HG02943 (cell line): ENCODE data around the gene PHEX.

Experiments used
- ATAC-seq: cut with Tn5 transposase; IDR thresholded peaks from one replicate; pipeline ENCODE4 v1.9.1; 2021; ENCODE audit warnings: mild to moderate bottlenecking, low read depth, moderate library complexity; ENCODE audit not compliant: unreplicated experiment

PHEX gene

DNA sequence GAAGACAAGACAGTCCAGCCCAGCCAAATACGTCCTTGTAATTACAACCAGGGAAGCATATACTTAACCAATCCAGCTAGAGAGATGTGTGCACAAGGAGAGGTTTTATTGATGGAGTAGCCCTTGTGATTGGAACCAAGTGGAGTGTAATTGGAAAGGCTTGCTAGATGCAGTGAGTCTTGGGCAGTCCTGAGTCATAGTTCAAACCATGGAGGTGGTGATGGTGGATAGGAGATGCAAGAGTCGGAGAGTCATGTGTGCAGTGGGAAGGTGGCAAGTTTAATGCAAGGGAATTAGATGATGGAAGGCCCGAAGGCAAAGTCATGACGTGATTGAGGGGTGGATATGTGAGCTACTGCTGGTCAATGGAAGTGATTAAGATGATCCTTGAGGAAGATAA, 63.7 kb downstream of the PHEX start:
- ATAC-seq = no peak

DNA sequence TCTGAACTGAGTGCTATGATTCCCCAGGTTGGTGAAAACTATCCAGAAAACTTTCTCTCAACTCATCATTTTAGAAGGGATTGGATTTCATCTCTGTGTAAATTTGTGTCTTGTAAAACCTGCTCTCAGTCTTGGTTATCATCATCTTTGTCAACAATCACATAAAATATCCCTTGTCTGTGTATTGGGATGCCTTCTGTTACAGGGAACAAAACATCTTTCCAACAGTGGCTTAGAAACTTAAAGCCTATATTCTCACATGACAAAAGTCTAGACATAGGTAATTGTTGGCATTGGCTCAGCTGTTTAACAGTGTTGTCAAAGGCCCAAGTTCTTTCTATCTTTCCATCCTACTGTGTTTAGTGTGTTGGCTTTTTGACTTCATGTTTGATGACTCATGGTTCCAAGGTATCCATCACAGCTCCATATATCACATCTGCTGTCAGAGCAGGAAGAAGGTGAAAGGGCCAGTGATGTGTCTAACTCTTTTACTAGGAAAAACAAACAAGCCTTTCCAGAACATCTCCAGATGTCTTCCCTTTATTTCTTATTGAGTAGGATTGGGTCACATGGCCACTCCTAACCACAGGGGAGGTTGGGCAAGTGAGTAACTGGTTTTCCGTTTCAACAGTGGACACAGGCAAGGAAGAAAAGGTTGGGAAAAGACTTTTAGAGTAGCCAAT, 65.0 kb downstream of the PHEX start:
- ATAC-seq = no peak

DNA sequence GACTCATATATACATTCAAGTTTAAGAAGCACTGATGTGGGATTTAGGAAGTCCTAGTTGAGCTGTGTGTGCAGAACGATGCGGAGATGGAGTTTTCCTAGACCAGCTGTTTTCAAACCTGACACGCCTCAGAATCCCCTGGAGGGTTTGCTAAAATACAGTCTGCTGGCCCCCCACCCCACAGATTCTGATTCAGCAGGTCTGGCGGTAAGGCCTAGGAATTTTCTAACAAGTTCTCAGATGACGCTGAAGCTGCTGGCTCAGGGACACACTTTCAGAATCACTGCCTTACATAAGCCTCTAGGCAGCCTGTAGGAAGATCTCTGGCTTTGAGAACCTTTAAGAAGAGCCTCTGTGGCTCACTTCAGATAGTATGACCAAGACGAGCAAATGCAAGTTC, 73.1 kb downstream of the PHEX start:
- no peak for ATAC-seq

DNA sequence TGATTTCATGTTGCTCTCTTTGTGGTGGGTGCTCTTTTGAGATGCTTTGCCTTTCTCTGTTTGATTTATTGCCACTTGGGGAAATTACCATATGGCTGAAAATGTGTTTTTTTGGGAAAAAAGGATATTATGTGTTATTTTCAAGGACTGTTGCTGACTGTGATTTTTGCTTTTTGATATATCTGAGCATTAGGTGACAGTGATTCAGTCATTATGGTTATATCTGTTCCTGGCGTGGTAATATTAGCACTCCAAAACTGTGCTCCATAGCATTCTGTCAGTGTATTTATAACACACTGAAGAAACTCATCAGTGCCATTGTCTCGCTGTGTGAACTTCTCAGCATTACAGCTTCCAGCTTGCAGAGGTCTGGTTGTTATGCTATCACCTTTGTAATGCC, 73.8 kb downstream of the PHEX start:
- no peak for ATAC-seq

DNA sequence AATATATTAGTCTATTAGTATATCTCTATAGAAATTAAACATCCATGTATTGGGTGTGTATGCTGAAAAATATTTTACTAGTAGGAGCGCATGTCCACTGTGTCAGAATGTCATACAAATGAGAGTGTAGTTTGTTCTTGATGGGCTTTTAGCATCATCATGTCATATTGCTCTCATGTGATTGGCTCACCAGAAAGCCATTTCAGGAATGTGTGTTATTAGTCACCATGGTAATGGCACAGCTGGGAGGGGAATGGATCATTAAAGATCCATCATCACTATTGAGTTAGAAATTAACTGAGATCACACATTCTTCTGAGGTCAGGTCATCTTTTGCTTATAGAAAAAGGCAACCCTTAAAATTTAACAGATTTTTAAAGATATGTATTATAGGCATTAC, 77.3 kb downstream of the PHEX start:
- ATAC-seq = no peak

DNA sequence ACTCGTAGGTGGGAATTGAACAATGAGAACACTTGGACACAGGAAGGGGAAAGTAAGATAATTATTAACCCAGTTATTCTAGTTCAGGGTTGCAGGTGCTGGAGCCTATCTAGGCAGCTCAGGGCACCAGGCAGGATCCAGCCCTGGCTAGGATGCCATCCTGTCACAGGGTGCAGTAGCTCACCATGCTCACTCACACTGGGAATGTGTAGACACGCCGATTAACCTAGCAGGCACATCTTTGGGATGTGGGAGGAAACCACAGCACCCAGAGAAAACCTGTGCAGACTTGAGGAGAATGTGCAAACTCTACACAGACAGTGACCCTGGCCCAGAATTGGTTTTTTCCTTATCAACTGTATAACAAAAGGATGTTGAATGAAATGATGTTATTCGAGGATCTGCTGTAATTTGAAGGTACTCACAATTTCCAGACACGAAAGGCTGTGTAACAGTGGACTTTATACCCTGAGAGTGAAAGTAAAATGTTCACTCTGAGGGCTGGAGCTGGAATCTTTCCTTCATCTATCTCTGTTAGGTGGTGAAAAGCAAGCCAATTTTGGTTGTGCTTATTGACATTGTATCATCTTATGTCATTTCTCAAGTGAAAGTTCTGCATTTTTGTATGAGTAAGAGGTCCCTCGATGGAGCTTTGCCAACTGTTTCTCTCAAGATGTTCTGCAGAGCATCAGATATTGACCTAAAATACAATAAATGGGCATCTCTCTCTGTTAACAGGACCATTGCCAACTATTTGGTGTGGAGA, 78.8 kb downstream of the PHEX start:
- ATAC-seq = no peak

DNA sequence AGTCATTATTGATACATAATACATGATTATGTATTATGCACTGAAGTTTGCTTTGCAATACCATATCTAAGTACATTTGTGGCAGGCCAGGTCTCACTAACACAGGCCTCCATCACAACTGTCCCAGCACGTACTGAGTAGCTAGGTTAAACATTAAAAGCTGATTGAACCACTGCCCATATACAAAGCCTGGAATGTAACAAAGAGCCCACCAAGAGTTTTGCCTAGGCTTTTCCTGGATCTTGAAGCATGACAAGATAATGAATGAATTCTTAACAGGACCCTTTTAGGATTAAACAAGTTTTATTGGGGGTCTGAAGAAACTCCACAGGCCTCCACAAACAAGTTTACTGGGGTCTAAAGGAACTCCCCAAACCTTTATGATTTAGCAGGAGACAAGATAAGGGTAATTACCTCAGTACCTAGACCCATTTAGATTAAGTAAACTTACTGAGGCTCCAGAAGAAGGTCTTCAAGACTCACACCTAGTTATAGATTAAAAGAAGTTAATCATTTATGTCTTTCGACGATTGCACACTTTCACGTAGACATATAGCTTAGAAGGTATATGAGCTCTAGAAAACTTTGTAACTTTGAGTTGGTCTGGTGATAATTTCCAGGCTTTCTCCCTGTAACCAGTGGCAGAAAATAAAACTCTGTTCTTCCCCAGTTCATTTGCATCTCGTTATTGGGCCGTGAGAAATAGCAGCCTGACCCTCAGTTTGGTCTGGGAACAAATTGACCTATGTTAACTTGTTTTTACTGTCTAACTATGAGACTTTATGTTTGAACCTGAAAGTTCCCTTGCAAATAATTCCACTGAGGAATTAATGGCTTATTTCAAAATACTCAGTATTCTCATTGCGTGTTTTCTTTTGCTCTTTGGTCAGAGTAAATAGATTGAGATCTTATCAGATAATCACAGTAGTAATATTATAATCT, 84.8 kb downstream of the PHEX start:
- no peak for ATAC-seq

DNA sequence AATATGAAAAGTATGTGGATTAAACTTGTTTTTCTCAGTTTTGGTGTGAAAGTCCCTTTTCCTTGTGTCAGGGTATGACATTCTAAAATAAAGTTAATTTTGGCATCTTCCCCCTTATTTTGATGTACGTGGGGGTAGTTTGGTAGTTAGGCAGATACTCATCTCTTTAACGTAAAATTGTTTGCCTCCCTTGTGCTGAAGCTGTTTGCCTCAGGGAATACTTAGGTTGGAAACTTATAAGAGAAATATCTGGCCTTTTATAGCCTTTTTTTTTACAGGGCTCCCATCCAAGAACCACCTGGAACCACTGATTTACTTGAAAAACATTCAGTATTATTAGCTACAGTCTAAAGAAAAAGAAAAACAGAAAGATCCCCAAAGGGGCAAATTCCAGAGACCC, 85.5 kb downstream of the PHEX start:
- no peak for ATAC-seq

DNA sequence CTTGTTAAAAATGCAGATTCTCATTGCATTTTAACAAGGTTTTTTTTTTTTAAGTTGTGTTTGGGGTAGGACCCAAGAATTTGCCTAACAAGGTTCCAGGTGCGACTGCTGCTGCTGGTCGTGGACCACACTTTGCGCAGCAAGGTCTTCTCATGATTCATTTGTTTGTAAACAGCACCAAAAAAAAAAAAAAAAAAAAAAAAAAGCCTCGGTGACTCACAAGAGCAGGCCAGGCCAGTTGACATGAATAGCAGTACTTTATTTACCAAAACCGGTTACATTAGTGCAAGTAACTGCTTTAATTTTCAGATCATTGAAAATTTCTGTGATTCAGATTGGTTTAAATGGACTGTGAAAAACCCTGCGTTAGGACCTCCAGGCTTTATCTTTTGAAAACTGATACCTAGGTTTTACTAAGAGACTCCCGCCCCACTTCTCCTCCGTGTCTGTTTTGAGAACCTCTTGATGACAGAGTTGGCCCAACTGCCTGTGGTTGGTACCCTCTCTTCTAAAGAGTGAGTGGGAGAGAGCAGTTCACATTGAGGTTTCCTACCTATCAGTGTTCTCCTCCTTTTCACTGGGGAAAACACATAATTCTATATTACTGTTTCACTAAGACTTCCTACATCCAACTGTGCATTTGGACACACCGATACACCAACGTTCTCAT, 86.2 kb downstream of the PHEX start:
- ATAC-seq = no peak

DNA sequence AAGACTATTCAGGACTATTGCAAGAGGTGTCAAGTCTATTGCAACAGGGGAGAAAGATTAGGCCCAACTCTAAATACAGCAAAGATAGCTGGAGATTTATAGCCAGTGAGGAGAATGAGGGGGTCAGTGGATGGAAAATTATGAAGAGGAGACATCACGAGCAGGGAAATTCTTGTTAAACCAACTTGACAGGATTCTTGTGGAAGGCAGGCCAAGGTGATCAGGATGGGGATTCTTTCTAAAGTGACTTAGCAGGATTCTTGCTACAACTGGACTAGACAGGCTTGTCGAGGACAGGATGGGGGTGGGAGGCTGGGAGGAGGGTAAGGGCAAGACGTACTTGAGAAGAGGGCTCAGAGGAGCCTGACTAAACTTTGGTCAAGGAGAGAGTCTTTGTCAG, 89.0 kb downstream of the PHEX start:
- no peak for ATAC-seq

DNA sequence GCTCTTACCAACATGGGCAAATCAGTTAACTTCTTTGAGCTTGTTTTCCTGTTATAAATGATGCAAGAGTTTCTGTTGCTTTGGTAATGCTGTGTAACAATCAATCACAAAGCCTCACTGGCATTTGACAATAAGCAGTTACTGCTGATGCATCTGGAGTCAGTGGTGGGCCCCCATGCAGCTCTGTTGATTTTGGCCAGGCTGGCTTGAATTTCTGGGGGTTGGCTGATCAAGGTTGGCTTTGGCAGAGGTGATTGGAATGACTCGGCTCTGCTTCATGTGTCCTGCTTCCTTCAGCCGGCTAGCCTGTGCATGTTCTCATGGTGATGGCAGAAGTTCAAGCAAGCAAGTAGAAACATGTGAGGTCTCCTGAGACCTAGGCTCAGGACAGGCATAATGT, 90.4 kb downstream of the PHEX start:
- ATAC-seq = no peak

DNA sequence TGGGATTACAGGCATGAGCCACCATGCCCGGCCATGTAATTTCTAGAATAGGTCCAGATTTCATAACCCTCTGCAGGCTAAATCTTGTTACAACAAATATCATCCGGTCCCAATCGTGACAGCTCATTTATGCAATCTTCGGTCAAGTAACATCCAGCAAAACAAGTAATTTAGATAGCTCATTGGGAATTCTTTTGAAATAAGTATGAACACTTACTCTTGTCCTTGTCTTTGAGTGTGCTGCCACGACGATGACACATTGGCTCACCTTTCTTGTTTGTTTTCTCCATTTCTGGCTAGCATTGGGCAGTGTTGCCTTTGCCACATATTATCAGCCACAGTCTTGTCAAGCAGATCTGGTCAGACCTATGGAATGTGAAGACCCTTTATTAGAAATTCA, 92.0 kb downstream of the PHEX start:
- no peak for ATAC-seq

DNA sequence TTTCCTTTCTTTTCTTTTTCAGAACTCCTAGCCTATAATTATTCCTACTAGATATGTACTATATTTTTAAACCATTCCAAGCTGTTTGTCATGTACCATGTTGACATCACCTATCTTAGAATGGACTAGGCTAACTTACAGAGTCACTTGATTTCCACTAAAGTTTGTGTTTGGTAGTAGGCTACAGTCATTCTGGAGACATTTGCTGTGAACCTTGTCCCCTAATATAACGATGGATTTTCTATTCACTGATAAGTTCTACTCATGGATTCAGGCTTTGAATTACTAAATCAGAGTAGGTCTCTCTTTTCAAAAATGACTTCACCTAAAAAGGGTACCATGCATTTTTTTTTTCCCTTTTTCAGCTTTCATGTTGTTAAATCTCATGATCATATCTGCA, 93.4 kb downstream of the PHEX start:
- ATAC-seq = no peak

DNA sequence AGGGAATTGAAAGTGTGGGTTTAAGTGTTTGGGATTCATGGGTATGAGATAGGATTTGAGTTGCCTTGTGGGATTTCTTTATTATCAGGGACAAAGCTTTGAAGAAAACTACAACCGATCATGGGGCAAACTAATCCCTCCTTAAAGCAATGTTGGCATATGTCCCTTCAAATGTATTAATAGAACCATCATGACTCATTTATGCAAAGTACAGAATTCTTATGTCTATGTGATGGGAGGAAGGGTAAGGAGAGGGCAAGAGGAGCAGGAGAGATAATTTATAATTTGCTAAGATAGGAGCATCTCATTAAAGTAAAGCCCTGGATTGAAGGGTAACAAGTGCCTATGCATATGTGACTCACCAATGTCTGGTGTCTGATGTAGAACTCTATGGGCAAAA, 94.2 kb downstream of the PHEX start:
- no peak for ATAC-seq

DNA sequence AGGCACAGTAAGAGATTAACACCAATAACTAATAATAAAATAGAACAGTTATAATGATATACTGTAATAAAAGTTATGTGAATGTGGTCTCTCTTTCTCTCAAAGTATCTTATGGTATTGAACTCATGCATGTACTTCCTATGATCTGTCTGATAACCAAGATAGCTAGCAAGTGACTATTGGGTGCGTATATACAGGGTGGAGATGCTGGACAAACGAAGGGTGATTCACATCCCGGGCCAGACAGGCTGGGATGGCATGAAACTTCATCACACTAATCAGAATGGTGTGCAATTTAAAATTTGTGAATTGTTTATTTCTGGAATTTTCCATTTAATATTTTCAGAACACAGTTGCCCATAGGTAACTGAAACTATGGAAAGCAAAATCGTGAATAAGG, 96.8 kb downstream of the PHEX start:
- no peak for ATAC-seq

DNA sequence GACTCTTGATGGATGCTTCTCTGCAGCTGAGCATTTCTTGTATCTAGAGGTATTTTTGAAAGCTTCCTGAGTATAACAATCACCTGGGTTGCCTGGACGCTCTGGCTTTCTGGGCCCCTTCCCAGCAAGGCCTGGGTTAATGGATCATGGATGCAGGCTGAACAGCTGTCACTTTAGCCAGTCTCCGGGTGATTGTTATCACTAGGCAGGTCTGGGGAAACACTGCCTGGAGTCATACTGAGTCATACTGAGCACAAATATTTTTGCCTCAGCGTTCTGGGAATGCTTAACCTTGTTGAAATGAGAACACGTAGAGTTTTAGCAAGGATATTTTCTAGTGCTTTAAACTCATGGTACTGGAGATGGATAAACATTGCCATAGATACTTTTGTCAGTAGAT, 102.6 kb downstream of the PHEX start:
- ATAC-seq = no peak

DNA sequence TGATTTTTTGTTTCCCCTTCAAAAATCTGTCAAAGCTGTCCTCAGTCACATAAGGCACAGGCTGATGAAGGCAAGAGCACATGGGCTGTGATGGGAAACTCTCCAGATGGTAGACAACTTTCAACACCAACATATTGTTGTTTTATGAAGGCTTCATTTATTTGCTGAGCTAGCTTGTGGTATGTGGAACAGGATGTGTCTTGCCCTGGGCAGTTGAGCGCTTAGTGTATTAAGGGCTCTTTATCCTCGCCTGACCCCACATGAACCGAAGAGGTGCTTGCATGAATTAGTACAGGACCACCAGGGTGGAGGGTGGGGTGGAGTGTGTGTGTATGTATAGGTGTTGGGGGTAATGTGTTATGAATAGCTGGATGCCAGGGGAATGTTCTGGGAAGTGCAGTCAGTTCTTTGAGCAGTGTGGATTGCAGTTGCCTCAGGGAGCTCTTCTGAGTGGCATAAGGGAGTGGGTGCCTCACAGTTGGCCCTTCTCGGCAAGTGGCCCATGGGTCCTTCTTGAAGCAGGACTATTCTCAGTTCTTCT, 103.1 kb downstream of the PHEX start:
- no peak for ATAC-seq

DNA sequence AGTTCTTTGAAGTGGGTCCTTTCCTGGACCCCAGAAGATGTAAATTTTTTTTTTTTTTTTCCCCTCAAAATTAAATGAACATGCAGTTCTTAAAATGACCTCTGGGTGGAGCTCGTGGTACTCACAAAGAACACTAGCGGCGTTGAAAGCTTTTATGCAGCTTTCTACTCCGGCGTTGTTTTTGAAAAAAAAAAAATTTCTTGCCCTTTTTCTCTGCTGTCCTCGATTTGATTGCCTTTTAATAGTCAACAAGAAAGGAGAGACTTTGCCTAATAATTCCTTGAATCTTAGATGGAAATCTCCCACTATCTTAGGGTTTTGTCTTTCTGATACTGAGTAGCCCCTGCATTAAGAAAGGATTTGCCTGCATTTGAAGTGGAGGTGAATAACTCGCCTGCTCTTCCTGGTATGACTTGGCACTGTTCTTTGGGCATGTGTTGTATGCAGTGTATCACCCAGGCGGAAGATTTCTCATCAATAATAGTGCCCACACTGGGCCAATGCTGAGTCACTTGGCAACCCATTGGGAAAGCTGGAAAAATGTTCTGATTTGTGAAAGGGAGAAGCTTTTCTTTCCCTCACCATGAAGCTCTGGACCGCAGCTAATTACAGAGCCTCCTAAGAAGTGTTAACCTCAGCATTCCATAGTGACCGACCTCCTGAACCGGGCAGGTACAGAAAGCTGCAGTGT, 104.0 kb downstream of the PHEX start:
- ATAC-seq = no peak

DNA sequence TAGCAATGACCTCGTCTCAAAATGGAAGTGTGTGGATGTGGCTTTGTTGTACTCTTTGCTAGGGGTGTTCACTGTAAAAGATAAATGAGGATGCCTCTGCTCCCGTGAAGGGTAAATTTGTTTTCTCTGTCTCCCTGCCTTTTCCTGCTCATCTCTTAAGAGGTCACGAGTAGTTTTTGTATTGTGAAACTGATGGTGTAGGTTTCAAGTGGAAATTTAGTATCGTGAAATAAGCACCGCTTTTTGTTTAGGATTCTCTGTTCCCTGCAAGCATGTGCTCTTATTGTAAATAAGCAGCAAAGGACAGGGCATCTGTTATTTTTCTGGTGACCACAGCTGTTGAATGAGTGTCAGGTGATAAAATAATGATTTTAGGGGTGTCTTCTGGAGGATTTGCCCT, 104.6 kb downstream of the PHEX start:
- no peak for ATAC-seq

DNA sequence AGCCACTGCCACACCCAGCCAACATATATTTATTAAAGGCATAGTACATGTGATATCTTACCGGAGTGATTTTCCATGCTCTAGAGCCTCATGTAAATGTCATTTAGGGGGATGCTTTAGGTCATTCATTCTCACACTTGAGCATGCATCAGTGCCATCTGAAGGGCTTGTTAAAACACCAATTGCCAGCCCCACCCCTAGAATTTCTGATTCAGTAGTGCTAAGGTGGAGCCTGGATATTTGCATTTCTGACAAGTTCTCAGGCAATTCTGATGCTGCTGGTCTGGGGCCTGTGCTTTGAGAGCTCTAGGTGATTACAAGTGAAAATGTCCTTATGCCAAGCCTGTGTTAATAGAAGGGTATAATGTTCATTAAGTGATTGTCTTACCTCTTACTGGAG, 107.7 kb downstream of the PHEX start:
- no peak for ATAC-seq
